ENCODE data around the gene SPON1. TPM values are rescaled to one million over a fixed set of nuclear protein-coding genes. Genes with fewer than 3 reads are reported as not detected.
"Not testable (repeated sequence)": the region's sequence is repeated elsewhere in the genome, so short reads cannot be mapped to it uniquely, and the experiment has no call there.

Gene SPON1
- total RNA-seq, 1 donor from 2014 or later = 1.1 TPM

- intact Hi-C loops (cut with micrococcal nuclease) = no loop called here
These were observed 155.5 kb downstream of the SPON1 start for GRCh38 chr11:14118072-14118471.

DNA sequence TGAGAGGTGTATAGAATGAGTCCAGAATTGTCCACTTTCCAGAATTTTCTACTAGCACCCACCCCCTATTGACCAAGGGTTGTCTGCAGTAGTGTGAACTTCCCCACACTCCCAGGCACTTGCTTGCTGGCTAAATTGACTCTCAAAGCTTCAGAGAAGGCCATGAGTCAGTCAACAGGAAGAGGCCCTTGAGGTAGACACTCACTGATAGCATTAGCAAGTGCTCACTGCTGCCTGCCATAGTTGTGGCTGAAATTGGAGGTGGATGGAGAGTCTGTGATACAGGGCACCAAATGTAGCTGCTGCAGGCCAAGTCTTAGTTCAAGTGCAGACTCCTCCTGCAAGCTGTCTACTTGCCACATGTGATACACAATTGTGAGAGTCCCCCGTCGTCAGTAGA, 156.8 kb downstream of the SPON1 start:
- intact Hi-C loops (cut with micrococcal nuclease) = no loop called here

DNA sequence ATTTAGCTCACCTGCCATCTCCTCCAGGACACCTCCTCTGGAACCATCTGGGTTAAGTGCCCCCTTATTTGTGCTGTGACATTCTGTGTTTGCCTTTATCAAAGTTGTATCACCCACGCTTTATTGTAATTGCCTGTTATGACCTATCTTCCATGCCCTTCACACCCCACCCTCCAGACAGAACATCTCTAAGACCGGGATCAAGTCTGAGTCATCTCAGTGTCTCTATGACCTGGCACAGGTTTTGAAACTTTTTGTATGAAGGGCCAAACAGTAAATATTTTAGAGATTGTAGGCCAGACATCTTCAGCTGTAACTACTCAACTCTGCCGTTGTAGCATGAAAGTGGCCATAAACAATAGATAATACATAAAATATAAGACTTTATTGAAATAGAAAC, 161.8 kb downstream of the SPON1 start:
- intact Hi-C loops (cut with micrococcal nuclease) = no loop called here

DNA sequence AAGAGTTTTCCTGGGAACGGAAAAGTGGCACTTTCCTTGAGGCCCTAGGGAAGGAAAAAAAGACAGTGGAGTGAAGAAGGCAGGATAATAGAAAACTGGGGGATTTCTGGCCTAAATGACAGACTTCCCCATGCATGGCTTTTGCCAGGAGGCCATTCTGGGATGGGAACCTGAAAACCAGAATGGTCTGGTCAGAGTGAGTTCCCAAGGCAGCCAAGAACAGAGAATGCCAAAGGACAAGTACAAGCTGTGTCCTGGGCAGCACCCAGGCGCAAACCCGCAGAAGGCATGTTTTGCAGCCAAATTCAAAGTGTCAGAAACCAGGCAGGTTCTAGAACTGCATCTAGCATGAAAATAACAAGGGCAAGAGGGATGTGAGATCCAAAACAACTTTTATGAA, 162.4 kb downstream of the SPON1 start:
- intact Hi-C loops (cut with micrococcal nuclease) = no loop called here

- intact Hi-C loops (cut with micrococcal nuclease) = no loop called here
These were observed 163.0 kb downstream of the SPON1 start for GRCh38 chr11:14125529-14125928.

- intact Hi-C loops (cut with micrococcal nuclease) = loop anchor here (2.0 kb wide), 1 partner anchor 121 kb away; no protein-coding TSS in a partner anchor
These were observed 165.2 kb downstream of the SPON1 start for GRCh38 chr11:14127679-14128078.

DNA sequence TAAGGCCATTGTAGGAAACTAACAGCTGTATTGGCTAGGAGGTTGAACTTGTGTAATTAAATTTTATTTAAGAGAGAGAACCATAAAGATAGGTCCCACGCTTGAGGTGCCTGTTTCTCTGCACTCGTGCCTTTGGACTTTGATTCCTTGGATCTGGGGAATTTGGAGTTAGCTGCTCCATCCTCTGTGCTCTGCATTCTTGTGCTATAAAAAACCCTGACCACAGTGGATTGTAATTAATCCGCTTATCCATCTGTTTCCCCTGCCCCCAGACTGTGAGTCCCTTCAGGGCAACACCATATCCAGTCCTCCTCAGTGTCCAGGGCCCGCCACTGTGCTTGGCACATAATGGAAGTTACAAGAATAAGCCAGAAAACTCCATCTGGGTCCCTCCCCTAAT, 169.8 kb downstream of the SPON1 start:
- intact Hi-C loops (cut with micrococcal nuclease) = no loop called here

GRCh38 chr11:14133381-14133780, 170.9 kb downstream of the SPON1 start:
- intact Hi-C loops (cut with micrococcal nuclease) = no loop called here

GRCh38 chr11:14136561-14136960, 174.0 kb downstream of the SPON1 start:
- intact Hi-C loops (cut with micrococcal nuclease) = no loop called here

DNA sequence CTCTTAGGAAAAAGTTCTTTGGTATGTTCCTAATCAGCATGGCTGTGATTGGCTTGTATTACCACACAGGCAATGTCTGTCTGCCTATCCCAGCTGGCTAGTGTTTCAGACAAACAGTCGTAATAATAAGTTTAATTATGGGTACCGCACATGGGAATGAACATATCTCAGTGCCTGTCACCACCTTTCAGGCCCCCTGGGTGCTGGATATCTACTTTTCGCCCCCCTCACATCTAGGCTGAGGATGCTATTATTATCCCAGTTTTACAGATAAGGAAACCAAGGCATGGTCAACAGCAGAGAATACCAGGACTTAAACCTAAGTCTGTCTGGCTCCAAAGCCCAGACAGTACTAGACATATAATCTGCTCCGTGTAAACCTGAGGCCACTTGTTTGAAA, 174.8 kb downstream of the SPON1 start:
- intact Hi-C loops (cut with micrococcal nuclease) = no loop called here

DNA sequence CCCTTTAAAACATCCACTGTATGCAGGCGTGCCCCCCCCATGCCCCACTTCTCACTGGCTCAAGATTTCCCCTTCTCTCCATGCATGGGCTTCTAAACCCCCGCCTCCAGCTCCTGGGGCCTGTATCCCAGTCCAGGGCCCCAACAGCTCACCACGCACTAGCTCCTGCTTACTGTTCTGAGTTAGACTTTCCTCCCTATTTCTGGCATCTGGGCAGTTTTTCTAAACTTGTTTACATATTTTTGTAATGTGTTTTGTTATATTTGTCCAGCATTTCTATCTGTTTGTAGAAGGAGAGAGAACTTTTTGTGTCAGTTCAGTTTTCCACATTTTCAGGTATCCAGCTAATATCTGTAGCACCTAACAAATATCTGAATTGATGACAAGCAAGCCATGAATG, 178.5 kb downstream of the SPON1 start:
- intact Hi-C loops (cut with micrococcal nuclease) = no loop called here

- intact Hi-C loops (cut with micrococcal nuclease) = no loop called here
These were observed 179.2 kb downstream of the SPON1 start for GRCh38 chr11:14141676-14142075.

GRCh38 chr11:14144934-14145333, 182.4 kb downstream of the SPON1 start:
- intact Hi-C loops (cut with micrococcal nuclease) = no loop called here

- intact Hi-C loops (cut with micrococcal nuclease) = loop anchor here (1.0 kb wide), 3 partner anchors 192 to 376 kb away; no protein-coding TSS in a partner anchor
These were observed 186.2 kb downstream of the SPON1 start for GRCh38 chr11:14148653-14149273.

- intact Hi-C loops (cut with micrococcal nuclease) = no loop called here
These were observed 187.2 kb downstream of the SPON1 start for GRCh38 chr11:14149683-14150082.

DNA sequence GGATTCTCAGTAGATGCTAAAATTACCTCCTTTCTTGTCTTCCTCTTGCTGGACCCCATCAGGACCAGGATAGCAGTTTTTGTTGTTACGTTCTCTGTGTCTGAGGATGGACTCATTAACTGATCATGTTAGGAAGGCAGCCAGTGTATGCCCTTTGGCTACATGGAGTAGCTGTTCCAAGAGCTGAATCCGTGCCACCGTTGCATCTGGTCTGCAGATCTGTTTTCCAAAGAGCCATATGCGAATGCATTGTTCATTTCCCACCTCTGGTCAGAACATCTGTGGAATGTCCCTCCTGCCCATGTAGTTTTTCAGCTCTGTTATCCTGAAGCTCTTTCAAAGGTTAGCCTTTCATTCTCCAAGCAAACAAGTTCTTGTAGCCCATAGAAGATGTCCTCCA, 188.4 kb downstream of the SPON1 start:
- intact Hi-C loops (cut with micrococcal nuclease) = no loop called here

GRCh38 chr11:14154103-14154502, 191.6 kb downstream of the SPON1 start:
- intact Hi-C loops (cut with micrococcal nuclease) = not testable (repeated sequence)

DNA sequence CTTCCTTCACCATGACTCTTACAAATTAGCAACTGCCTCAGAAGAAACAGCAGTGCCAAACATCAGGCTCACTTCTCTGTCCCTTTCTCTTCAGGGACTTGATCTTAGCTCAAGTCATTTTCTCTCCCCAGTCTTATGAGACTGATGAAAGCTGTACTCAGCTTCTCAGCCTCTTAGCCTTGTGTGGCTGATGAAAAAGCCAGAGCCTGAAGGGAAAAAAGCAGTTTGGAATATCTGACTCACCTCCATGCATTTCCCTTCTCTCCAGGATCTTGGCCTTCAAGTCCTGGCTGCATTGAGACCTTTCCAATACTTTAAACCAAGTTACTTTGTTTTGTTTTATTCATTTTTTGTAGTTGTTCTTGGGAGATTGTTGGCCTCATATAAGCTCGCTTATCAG, 195.9 kb downstream of the SPON1 start:
- intact Hi-C loops (cut with micrococcal nuclease) = no loop called here

GRCh38 chr11:14163576-14163975, 201.1 kb downstream of the SPON1 start:
- intact Hi-C loops (cut with micrococcal nuclease) = no loop called here

- intact Hi-C loops (cut with micrococcal nuclease) = not testable (repeated sequence)
These were observed 211.2 kb downstream of the SPON1 start for GRCh38 chr11:14173679-14174078.

DNA sequence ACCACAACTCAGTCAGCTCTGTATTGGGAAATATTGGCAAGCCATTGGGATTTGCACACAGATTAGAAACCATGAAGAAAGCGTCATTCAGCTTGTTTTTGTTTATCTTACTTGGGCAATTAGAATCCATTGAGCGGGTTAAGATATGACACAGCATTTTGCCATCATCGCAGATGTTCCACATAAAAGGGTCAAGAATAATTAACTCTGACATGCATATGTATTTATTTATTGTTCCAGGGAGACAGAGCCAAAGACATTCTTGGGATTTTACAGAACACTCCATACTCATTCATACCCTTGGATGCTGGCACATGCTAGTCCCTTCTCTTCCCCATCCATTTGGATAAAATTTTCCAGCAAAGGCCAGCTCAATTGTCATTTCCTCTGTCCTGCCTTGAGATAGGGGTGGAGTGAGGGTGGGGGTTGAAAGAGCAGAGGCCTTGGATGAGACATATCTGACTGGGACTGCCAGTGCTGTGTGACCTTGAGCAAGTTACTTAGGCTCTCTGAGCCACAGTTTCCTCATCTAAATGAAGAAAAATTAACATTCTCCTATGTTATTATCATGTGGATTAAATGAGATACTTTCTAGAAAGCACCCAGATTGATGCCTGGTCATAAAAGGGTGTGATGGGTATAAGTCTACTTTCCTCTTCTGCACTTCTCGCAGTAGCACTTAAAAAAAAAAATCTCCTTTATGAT, 216.7 kb downstream of the SPON1 start:
- intact Hi-C loops (cut with micrococcal nuclease) = no loop called here

- intact Hi-C loops (cut with micrococcal nuclease) = no loop called here
These were observed 218.6 kb downstream of the SPON1 start for GRCh38 chr11:14181121-14181520.

DNA sequence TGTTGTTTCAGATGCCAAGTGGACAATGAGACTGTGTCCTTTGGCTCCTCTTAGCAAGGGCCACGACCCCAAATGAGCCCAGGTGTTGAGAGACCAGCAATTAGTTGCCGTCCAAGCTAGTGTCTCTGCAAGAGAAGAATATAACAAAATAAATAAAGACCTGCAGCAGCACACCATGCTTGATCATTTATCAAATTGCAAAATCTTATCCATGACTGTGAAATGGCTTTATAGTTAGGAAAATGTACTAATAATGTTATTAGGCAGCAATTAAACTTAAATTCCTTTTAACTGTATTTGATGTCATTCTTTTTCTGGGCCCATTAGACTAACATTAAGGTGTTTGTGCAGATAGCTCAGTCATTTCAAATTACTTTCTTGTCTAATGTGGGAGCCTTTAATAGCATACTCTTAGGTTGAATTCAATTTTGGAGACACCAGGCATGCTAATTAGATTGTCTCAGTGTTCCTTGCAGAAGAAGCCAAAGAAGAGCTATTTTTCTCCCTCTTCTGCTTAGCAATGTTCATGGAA, 220.4 kb downstream of the SPON1 start:
- intact Hi-C loops (cut with micrococcal nuclease) = no loop called here
